HEK293T (cell line): ENCODE results near the gene OR51V1.

Experiments
- ARNT ChIP-seq: fragments of 450-650 bp; IDR thresholded peaks from 2 replicates; pipeline ENCODE4 v1.6.1; 2017; ENCODE audit warnings: mild to moderate bottlenecking
- BHLHE40 ChIP-seq: fragments of 450-650 bp; IDR thresholded peaks from 2 replicates; pipeline ENCODE4 v1.6.1; 2016; ENCODE audit warnings: mild to moderate bottlenecking, moderate library complexity, borderline replicate concordance
- ELF4 ChIP-seq: fragments of 450-650 bp; IDR thresholded peaks from 2 replicates; pipeline ENCODE4 v1.6.1; 2017; ENCODE audit warnings: antibody characterized with exemption
- FOXK2 ChIP-seq: fragments of 450-650 bp; IDR thresholded peaks from 2 replicates; pipeline ENCODE4 v1.6.1; 2016; ENCODE audit warnings: mild to moderate bottlenecking
- FOXM1 ChIP-seq: fragments of 450-650 bp; IDR thresholded peaks from 2 replicates; pipeline ENCODE4 v1.6.1; 2017; ENCODE audit warnings: mild to moderate bottlenecking, borderline replicate concordance
- NFRKB ChIP-seq: fragments of 450-650 bp; IDR thresholded peaks from 2 replicates; pipeline ENCODE4 v1.6.1; 2016; ENCODE audit warnings: mild to moderate bottlenecking, moderate library complexity
- SP1 ChIP-seq: fragments of 450-650 bp; IDR thresholded peaks from 2 replicates; pipeline ENCODE4 v1.6.1; 2017
- TARDBP ChIP-seq: fragments of 450-650 bp; IDR thresholded peaks from 2 replicates; pipeline ENCODE4 v1.6.1; 2016
- ZNF384 ChIP-seq: fragments of 450-650 bp; IDR thresholded peaks from 2 replicates; pipeline ENCODE4 v1.6.1; 2016
- TF ChIP-seq, protein P1 (sequence below): fragments of 450-650 bp; IDR thresholded peaks from 2 replicates; pipeline ENCODE4 v1.6.1; 2016

GRCh38 chr11:5151713-5152153 is 48.7 kb downstream of the OR51V1 start:
- TF ChIP-seq FOXM1, result no peak
- no peak for TF ChIP-seq SP1
- no peak for TF ChIP-seq FOXK2
- no peak for TF ChIP-seq TARDBP
- no peak for TF ChIP-seq BHLHE40
- no peak for TF ChIP-seq ARNT
- TF ChIP-seq NFRKB, result no peak
- no peak for TF ChIP-seq ELF4
- no peak for TF ChIP-seq ZNF384
- TF ChIP-seq, protein P1, sequence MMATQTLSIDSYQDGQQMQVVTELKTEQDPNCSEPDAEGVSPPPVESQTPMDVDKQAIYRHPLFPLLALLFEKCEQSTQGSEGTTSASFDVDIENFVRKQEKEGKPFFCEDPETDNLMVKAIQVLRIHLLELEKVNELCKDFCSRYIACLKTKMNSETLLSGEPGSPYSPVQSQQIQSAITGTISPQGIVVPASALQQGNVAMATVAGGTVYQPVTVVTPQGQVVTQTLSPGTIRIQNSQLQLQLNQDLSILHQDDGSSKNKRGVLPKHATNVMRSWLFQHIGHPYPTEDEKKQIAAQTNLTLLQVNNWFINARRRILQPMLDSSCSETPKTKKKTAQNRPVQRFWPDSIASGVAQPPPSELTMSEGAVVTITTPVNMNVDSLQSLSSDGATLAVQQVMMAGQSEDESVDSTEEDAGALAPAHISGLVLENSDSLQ, result no peak
